Body of pancreas (tissue), 4 donors: ENCODE measurements around the gene CCR4. TPM values are rescaled to one million over a fixed set of nuclear protein-coding genes. Genes with fewer than 3 reads are reported as not detected.
A peak's percentile ranks its signal among the peaks of the same experiment; 100 is the strongest.
"Not testable (repeated sequence)": the region's sequence is repeated elsewhere in the genome, so short reads cannot be mapped to it uniquely, and the experiment has no call there.

Experiments used
- ATAC-seq: fragments of 150-250 bp; one replicate; pipeline ENCODE4 v1.9.1; 2016
- DNase-seq, 4 donors: peaks; one replicate each; pipeline ENCODE4 v3.0.0-alpha.2; 2019
- H3K27ac ChIP-seq, 4 donors: fragments of 200-600 bp; sonication (generic); 1 replicate in 3 of 4; 2 replicates in 1 of 4; pipeline versions ENCODE4 v1.5.1 to v1.6.1; 2016 to 2019; ENCODE audit warnings: mild to moderate bottlenecking in 1 of 4, mixed read lengths in 1 of 4, moderate library complexity in 1 of 4
- H3K27me3 ChIP-seq, 2 donors: fragments of 200-600 bp; sonication (generic); one replicate each; pipeline ENCODE4 v1.6.0; 2016; ENCODE audit warnings: mild to moderate bottlenecking in 1 of 2
- H3K36me3 ChIP-seq, 2 donors: fragments of 200-600 bp; sonication (generic); replicated peaks in 1 of 2; 2 replicates each; pipeline ENCODE4 v1.5.1; 2016; ENCODE audit warnings: low read depth in 2 of 2; ENCODE audit not compliant: insufficient read depth in 1 of 2
- H3K4me1 ChIP-seq: fragments of 200-600 bp; sonication (generic); one replicate; pipeline ENCODE4 v1.6.0; 2016
- H3K4me3 ChIP-seq, 2 donors: fragments of 200-600 bp; sonication (generic); 1 replicate in 1 of 2; 2 replicates in 1 of 2; pipeline ENCODE4 v1.5.1; 2016 to 2019
- H3K9me3 ChIP-seq, 3 donors: fragments of 200-600 bp; sonication (generic); 1 replicate in 2 of 3; 2 replicates in 1 of 3; pipeline ENCODE4 v1.5.1; 2016
- POLR2A ChIP-seq, 3 donors: fragments of 450-650 bp; IDR thresholded peaks; one replicate each; pipeline ENCODE4 v1.6.1; 2016; ENCODE audit warnings: antibody characterized with exemption in 3 of 3, mild to moderate bottlenecking in 2 of 3
- WGBS, 2 donors: methylation state at CpG; one replicate each; pipeline ENCODE4 v1.1.5; 2017; 5-methylcytosine and 5-hydroxymethylcytosine counted together
- intact Hi-C: fragments of 100-400 bp; cut with DNase I; formaldehyde crosslinking; loops from one replicate; pipeline ENCODE4 v1.15.1; 2023
- total RNA-seq, 2 donors: library from RNA; depleted of rRNA; stranded (reverse); fragments of >200 nt; gene quantifications; one replicate each; pipeline ENCODE4 v1.1.0, GENCODE V29; 2016
- TF ChIP-seq, protein P1 (sequence below), 7 experiments: fragments of 450-650 bp in 4 of 7; fragments of 200-600 bp in 3 of 7; sonication (generic) in 3 of 7; IDR thresholded peaks; one replicate each; pipeline ENCODE4 v1.5.1; 2016 to 2019; ENCODE audit warnings: antibody characterized with exemption in 7 of 7

The CCR4 gene
- total RNA-seq, 2 donors from 2014 or later: not detected

DNA sequence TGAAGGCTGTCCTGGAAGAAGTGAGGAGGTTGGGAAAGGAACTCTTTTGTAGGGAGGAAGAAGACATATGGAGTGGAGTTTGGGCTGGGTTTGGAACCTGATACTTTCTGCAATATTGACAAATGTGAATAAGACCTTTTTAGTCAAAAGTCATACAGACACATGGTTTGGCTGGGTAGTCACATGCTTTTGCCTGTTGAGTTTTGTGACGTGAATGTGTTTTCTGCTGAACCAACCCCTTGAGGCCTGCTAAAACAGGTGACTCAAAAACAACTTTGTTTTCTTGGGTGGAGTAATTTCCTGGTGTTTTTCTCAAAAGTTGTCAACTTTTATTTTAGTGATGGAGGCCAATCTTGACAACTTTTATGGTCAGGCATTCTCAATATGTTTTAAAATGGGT lies 39.4 kb upstream of the CCR4 start:
- Histone ChIP-seq H3K27me3 (no peaks in the 10 kb centered on the region), H3K9me3 (no peaks in the 10 kb centered on the region), H3K36me3 (no peaks in the 10 kb centered on the region), H3K4me3 (no peak overlapping the region), H3K27ac (no peak overlapping the region), H3K4me1 (no peaks in the 10 kb centered on the region)
- TF ChIP-seq, protein P1, sequence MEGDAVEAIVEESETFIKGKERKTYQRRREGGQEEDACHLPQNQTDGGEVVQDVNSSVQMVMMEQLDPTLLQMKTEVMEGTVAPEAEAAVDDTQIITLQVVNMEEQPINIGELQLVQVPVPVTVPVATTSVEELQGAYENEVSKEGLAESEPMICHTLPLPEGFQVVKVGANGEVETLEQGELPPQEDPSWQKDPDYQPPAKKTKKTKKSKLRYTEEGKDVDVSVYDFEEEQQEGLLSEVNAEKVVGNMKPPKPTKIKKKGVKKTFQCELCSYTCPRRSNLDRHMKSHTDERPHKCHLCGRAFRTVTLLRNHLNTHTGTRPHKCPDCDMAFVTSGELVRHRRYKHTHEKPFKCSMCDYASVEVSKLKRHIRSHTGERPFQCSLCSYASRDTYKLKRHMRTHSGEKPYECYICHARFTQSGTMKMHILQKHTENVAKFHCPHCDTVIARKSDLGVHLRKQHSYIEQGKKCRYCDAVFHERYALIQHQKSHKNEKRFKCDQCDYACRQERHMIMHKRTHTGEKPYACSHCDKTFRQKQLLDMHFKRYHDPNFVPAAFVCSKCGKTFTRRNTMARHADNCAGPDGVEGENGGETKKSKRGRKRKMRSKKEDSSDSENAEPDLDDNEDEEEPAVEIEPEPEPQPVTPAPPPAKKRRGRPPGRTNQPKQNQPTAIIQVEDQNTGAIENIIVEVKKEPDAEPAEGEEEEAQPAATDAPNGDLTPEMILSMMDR (IDR thresholded peaks at IDR 0.05): no peak
- no peak for TF ChIP-seq POLR2A (IDR thresholded peaks at IDR 0.05)
- DNase-seq: no peak
- intact Hi-C loops: no loop called here
- 87 to 89% methylated on average over 1 of the region's 1 CpG for WGBS, 2 donors
- no peak for ATAC-seq

DNA sequence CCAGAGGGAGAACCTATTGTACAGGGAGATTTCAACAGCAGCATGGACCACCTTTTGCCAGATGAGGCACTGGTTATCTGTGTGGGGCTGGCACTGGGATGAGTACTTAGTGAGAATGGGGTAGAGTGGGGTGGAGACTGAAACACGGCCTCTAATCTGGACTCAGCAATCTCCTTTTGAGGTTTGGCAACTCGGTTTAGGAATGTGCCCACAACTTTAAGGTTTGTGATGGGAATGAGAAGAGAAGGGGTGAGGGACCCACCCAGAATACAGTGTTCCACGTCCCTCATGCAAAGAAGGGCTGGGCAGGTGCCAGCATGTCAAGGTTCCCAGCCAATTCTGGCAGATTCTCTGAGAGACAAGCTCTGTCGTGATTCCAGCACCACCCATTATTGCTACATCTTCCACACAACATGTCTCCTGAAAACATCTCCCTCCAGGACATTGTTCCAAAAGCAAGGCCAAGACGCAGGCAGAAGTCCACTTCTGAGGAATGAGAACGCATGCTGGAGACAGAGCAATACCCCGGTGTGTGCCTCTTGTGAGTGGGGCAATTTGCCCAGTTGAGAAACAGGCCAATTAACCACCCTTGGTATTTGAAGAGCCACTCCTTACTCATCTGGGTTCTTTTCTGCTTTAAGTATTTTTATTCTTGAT lies 37.5 kb upstream of the CCR4 start:
- Histone ChIP-seq H3K9me3 (no peaks in the 10 kb centered on the region), H3K4me3 (no peak overlapping the region), H3K27ac (no peak overlapping the region), H3K36me3 (no peaks in the 10 kb centered on the region), H3K4me1 (no peaks in the 10 kb centered on the region), H3K27me3 (no peaks in the 10 kb centered on the region)
- WGBS, 2 donors: 55% methylated on average over 6 to 7 of the region's 7 CpGs
- DNase-seq (no peak), ATAC-seq (peak; percentile 18)
- TF ChIP-seq, protein P1 (IDR thresholded peaks at IDR 0.05): no peak
- no peak for TF ChIP-seq POLR2A (IDR thresholded peaks at IDR 0.05)
- intact Hi-C loops: no loop called here

DNA sequence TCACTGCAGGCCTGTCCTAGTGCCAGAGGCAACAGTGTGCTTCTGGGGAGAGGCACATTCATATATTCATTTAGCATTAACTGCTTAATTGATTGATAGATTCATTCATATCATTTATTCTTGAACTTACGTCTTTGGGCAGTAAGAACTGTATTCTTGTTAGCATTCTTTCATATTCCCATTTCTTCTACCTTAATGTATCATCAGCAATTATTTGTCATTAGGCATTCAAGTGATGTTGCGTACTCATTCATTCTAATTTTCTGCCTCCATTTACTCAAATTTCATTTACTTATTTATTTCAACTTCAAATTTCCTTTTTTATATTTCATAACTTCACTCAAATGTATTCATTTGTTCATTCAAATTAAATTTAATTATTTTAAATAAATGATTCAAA lies 31.5 kb upstream of the CCR4 start:
- ATAC-seq: no peak
- Histone ChIP-seq H3K36me3 (no peaks in the 10 kb centered on the region), H3K4me3 (no peak overlapping the region), H3K4me1 (no peaks in the 10 kb centered on the region), H3K9me3 (no peaks in the 10 kb centered on the region), H3K27me3 (no peaks in the 10 kb centered on the region), H3K27ac (no peak overlapping the region)
- TF ChIP-seq, protein P1 (IDR thresholded peaks at IDR 0.05): no peak
- no peak for TF ChIP-seq POLR2A (IDR thresholded peaks at IDR 0.05)
- WGBS, 2 donors: 73 to 83% methylated on average over 2 of the region's 2 CpGs
- no peak for DNase-seq
- intact Hi-C loops: no loop called here

DNA sequence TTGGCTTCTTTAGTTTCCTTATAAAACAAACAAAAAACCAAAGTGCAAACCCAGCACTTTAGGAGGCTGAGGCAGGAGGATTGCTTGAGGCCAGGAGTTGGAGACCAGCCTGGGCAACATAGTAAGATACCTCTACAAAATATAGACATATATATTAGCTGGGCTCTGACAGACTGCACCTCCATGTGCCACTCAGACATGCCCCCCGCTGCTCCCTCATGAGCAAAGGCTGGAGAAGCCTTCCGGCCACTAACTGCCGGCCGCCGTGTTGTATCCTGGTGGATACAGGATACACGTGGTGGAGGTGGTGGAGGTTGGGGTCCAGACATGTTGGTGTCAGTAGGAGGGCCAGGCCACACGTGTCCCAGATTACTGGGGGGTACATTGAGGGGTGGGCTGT lies 29.4 kb upstream of the CCR4 start:
- H3K36me3 ChIP-seq: no peaks in the 10 kb centered on the region
- H3K9me3 ChIP-seq: no peaks in the 10 kb centered on the region
- no peaks in the 10 kb centered on the region for H3K4me1 ChIP-seq
- no peak overlapping the region for H3K27ac ChIP-seq
- no peak for DNase-seq
- ATAC-seq: no peak
- intact Hi-C loops: no loop called here
- TF ChIP-seq, protein P1 (IDR thresholded peaks at IDR 0.05): no peak
- no peak for TF ChIP-seq POLR2A (IDR thresholded peaks at IDR 0.05)
- H3K4me3 ChIP-seq: no peak overlapping the region
- WGBS, 2 donors: 60 to 85% methylated on average over 1 to 7 of the region's 7 CpGs
- no peaks in the 10 kb centered on the region for H3K27me3 ChIP-seq

DNA sequence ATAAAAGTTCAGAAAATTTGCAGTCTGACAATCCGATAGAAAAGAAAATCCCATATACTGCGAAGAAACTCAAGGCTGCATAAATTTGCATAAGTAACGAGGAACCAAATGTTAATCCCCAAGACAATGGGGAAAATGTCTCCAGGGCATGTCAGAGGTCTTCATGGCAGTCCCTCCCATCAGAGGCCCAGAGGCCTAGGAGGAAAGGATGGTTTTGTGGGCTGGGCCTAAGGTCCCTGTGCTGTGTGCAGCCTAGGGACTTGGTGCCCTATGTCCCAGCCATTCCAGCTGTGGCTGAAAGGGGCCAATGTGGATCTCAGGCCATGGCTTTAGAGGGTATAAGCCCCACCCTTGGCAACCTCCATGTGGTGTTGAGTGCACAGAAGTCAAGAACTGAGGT lies 21.3 kb upstream of the CCR4 start:
- 88 to 91% methylated on average over 3 of the region's 3 CpGs for WGBS, 2 donors
- DNase-seq: no peak
- Histone ChIP-seq H3K4me1 (no peaks in the 10 kb centered on the region), H3K36me3 (no peaks in the 10 kb centered on the region), H3K27ac (no peak overlapping the region), H3K4me3 (no peak overlapping the region), H3K9me3 (no peaks in the 10 kb centered on the region), H3K27me3 (no peaks in the 10 kb centered on the region)
- TF ChIP-seq POLR2A (IDR thresholded peaks at IDR 0.05): no peak
- TF ChIP-seq, protein P1 (IDR thresholded peaks at IDR 0.05): no peak
- intact Hi-C loops: no loop called here
- no peak for ATAC-seq

DNA sequence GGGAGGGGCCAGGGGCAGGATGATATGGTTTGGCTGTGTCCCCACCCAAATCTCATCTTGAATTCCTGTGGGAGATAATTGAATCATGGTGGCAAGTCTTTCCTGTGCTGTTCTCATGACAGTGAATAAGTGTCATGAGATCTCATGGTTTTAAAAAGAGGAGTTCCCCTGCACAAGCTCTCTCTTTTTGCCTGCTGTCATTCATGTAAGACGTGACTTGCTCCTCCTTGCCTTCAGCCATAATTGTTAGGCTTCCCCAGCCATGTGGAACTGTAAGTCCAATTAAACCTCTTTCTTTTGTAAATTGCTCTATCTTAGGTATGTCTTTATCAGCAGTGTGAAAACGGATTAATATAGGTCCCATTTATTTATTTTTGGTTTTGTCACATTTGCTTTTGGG lies 20.2 kb upstream of the CCR4 start:
- 47 to 65% methylated on average over 2 of the region's 2 CpGs for WGBS, 2 donors

More for the DNA sequence above, 20.2 kb upstream of the CCR4 start:
- H3K27me3 ChIP-seq, H3K27ac ChIP-seq, H3K4me1 ChIP-seq, H3K4me3 ChIP-seq, H3K36me3 ChIP-seq, H3K9me3 ChIP-seq, ATAC-seq, intact Hi-C loops, DNase-seq: not testable (repeated sequence)
